OCI-LY1 (cell line): ENCODE data around the gene CBFA2T3.

Source experiments
- H2AFZ ChIP-seq: fragments of 200-600 bp; sonication (generic), shearing (Covaris generic); 2 replicates; pipeline ENCODE4 v1.6.0; 2014; ENCODE audit warnings: antibody characterized with exemption, mild to moderate bottlenecking, low read length
- H3F3A ChIP-seq: fragments of 200-600 bp; sonication (generic), shearing (Covaris generic); 2 replicates; pipeline ENCODE4 v1.6.0; 2014; ENCODE audit warnings: mild to moderate bottlenecking, antibody characterized with exemption, low read length, moderate library complexity; ENCODE audit not compliant: insufficient read depth
- H3K27ac ChIP-seq: fragments of 200-600 bp; sonication (generic); 2 replicates; pipeline ENCODE4 v1.5.1; 2014; ENCODE audit warnings: low read length, mixed run types, mild to moderate bottlenecking, low read depth; ENCODE audit not compliant: poor library complexity, severe bottlenecking
- H3K27me3 ChIP-seq: fragments of 200-600 bp; sonication (generic); 2 replicates; pipeline ENCODE4 v1.6.0; 2014; ENCODE audit warnings: antibody characterized with exemption, mild to moderate bottlenecking, low read length, moderate library complexity; ENCODE audit not compliant: insufficient read depth
- H3K36me3 ChIP-seq: fragments of 200-600 bp; sonication (generic); 2 replicates; pipeline ENCODE4 v1.6.1; 2014; ENCODE audit warnings: mild to moderate bottlenecking, antibody characterized with exemption, low read length, moderate library complexity, mixed read lengths; ENCODE audit not compliant: insufficient read depth
- H3K4me1 ChIP-seq: fragments of 200-600 bp; sonication (generic); 2 replicates; pipeline ENCODE4 v1.5.1; 2014; ENCODE audit warnings: mild to moderate bottlenecking, low read length, moderate library complexity; ENCODE audit not compliant: insufficient read depth, severe bottlenecking
- H3K4me2 ChIP-seq: fragments of 200-600 bp; sonication (generic), shearing (Covaris generic); 2 replicates; pipeline ENCODE4 v1.6.1; 2014; ENCODE audit warnings: low read length
- H3K4me3 ChIP-seq: fragments of 200-600 bp; sonication (generic); 2 replicates; pipeline ENCODE4 v1.5.1; 2014; ENCODE audit warnings: low read length, low read depth, mild to moderate bottlenecking, mixed read lengths; ENCODE audit not compliant: poor library complexity, severe bottlenecking
- H3K79me2 ChIP-seq: fragments of 200-600 bp; shearing (Covaris generic); 2 replicates; pipeline ENCODE4 v1.6.1; 2016; ENCODE audit warnings: mixed run types, low read length, mixed read lengths; ENCODE audit not compliant: insufficient read depth
- H3K9ac ChIP-seq: fragments of 200-600 bp; sonication (generic), shearing (Covaris generic); 2 replicates; pipeline ENCODE4 v1.6.1; 2014; ENCODE audit warnings: mild to moderate bottlenecking, low read length, mixed read lengths
- H3K9me2 ChIP-seq: fragments of 200-600 bp; sonication (generic), shearing (Covaris generic); 2 replicates; pipeline ENCODE4 v1.6.1; 2014; ENCODE audit warnings: low read depth, mild to moderate bottlenecking, low read length, mixed read lengths
- H3K9me3 ChIP-seq: fragments of 200-600 bp; shearing (Covaris generic); 2 replicates; pipeline ENCODE4 v1.6.1; 2014; ENCODE audit warnings: low read length, mixed read lengths
- H4K20me1 ChIP-seq: fragments of 200-600 bp; sonication (generic), shearing (Covaris generic); 2 replicates; pipeline ENCODE4 v1.6.0; 2016; ENCODE audit warnings: mild to moderate bottlenecking, low read length; ENCODE audit not compliant: insufficient read depth
- CTCF ChIP-seq: fragments of 200-600 bp; sonication (generic), shearing (Covaris generic); IDR thresholded peaks from 2 replicates; pipeline ENCODE4 v1.5.1; 2017; ENCODE audit warnings: mild to moderate bottlenecking, antibody characterized with exemption, low read length, moderate library complexity, mixed read lengths
- EZH2 ChIP-seq: fragments of 200-600 bp; sonication (generic), shearing (Covaris generic); IDR thresholded peaks from 2 replicates; pipeline ENCODE4 v1.8.0; 2017; ENCODE audit warnings: borderline replicate concordance, mixed run types, mild to moderate bottlenecking, antibody characterized with exemption, low read length, moderate library complexity, mixed read lengths

The CBFA2T3 gene

DNA sequence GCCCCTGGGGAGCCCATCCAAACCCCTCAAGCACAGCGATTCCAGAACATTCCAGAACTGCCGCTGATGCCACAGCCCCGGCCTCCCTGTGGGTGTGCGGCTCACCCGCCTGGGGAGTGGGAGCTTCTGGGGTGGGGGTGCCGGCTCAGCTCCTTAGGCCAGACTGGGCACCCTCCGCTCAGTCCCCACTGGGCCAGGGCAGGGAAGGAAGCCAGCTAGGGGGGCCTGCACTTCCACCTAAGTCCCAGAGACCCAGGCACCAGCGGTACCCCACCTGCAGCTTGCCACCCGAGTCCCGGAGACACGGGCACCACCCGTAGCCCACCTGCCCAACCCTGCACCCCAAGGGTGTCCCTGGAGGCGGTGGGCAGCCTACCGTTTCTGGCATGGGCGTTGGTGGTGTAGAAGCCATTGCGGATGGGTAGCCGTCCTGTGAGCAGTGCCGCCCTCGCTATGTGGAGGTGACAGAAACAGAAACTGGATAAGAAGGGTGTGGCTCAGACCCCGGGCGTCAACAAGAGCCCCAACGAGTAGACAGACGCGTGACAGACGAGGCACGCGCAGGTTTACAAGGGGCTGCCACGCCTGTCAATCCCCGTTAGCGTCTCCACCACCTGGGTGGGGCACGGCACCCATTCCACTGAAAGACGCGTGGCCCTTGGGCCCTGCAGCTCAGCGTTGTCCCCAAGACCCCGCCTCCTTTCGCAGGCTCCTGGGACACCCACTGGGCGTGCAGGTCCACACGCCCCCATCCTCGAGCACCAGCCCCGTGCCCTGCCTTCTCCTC lies 135.3 kb downstream of the CBFA2T3 start:
- Histone ChIP-seq H3K79me2 (no peaks in the 10 kb centered on the region), H3K4me1 (no peaks in the 10 kb centered on the region), H3K36me3 (no peaks in the 10 kb centered on the region), H3K27me3 (no peaks in the 10 kb centered on the region), H3F3A (no peaks in the 10 kb centered on the region), H2AFZ (no peak overlapping the region), H3K9me3 (no peaks in the 10 kb centered on the region), H3K9me2 (no peaks in the 10 kb centered on the region), H3K4me3 (no peak overlapping the region), H4K20me1 (no peaks in the 10 kb centered on the region), H3K9ac (no peak overlapping the region), H3K4me2 (no peak overlapping the region), H3K27ac (no peak overlapping the region)
- TF ChIP-seq CTCF (no peak), EZH2 (no peak)

- Histone ChIP-seq H3K27me3 (no peaks in the 10 kb centered on the region), H3K4me1 (no peaks in the 10 kb centered on the region), H3K4me3 (no peak overlapping the region), H4K20me1 (no peaks in the 10 kb centered on the region), H3K79me2 (no peaks in the 10 kb centered on the region), H3K9me3 (no peaks in the 10 kb centered on the region), H3K36me3 (no peaks in the 10 kb centered on the region), H2AFZ (no peak overlapping the region), H3F3A (no peaks in the 10 kb centered on the region), H3K9ac (no peak overlapping the region), H3K4me2 (no peak overlapping the region), H3K9me2 (no peaks in the 10 kb centered on the region), H3K27ac (no peak overlapping the region)
- TF ChIP-seq CTCF (no peak), EZH2 (no peak)
Measured at GRCh38 chr16:88840600-88841215, 136.3 kb downstream of the CBFA2T3 start.

DNA sequence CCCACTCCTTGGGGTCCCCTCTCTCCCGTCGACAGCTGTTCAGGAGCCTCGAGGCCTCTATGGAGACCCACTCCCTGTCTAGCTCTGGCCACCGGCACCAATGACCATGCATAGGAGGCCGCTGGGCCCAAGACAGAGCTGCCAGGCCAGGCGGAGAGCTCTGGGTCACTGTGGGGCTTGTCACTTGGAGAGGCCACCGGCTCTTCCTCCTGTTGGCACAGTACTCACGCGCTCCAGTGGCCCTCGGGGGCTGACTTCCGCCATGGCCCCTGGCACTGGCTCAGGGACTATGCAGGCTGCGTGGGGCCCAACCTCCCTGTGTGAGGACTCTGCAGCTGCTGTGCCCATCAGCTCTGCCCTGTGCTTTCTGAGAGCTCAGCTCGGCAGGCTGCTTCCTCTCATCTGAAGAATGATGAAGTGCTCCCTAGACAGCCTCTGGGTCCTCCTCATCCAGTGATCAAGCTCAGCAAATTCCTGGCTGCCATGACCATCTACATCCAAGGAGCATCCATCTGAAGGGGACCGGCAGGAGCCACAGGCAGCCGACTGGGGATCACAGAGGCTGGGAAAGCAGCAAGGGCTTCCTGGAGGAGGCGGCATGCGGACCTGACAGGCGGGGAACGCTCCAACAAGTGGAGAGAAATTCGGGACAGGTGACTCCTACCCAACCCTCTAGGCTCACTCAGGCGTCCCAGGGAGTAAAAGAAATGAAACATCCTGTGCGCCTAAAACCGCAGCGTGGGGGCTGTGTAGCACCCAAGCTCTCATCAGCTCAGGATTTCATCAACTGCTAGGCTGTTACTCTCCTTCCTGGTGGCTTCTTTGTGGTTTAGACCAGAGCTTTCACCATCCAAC lies 137.0 kb downstream of the CBFA2T3 start:
- no peaks in the 10 kb centered on the region for H4K20me1 ChIP-seq
- H3K9me3 ChIP-seq: no peaks in the 10 kb centered on the region
- H3K27ac ChIP-seq: no peak overlapping the region
- H2AFZ ChIP-seq: no peak overlapping the region
- no peaks in the 10 kb centered on the region for H3K79me2 ChIP-seq
- H3K4me2 ChIP-seq: no peak overlapping the region
- H3K4me3 ChIP-seq: no peak overlapping the region
- no peaks in the 10 kb centered on the region for H3F3A ChIP-seq
- H3K4me1 ChIP-seq: no peaks in the 10 kb centered on the region
- no peak for TF ChIP-seq CTCF
- TF ChIP-seq EZH2: no peak
- H3K36me3 ChIP-seq: no peaks in the 10 kb centered on the region
- no peaks in the 10 kb centered on the region for H3K27me3 ChIP-seq
- H3K9me2 ChIP-seq: no peaks in the 10 kb centered on the region
- no peak overlapping the region for H3K9ac ChIP-seq
